Measurements from ENCODE around the gene NEDD8.

The NEDD8 gene

DNA sequence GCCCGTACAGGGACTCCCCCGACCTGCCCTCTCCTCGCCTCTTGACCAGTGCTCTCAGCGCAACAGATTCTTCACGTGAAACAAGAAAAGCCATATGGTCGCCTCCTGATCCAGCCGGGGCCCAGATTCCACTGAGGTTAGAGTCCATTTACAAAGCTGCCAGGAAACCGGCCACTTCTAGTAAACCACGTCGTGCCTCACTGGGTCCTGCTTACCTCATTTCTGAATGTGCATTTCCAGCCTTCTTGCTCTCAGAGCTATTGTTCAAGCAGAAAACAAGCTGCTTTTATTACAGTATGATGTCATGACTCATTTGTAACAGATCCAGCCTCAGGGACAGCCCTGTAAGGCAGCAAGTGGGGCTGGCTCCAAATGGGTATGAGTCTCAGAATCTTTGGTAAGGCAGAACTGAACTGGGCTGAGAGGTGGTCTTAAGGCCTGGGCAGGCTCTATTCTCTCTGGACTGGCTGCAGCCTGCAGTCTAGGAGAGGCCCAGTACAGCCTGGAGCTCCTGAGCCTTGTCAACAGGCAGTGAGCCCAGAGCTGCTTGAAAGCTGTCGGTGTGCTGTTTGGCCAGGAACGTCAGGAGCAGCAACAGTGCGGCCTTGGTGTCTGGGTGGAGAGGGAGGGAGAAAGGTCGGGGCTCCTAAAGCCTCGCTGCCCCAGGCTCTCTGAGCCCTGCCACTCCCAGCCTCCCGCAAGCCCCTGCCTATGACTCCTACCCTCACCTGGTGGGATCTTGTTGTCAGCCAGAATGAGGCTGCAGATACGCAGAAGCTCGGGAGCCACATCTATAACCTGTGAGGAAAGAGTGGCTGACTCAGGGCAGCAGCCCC lies 52.0 kb downstream of the NEDD8 start:
- peak; percentile 42 for DNase-seq (ENCODE audit: low spot score)

DNA sequence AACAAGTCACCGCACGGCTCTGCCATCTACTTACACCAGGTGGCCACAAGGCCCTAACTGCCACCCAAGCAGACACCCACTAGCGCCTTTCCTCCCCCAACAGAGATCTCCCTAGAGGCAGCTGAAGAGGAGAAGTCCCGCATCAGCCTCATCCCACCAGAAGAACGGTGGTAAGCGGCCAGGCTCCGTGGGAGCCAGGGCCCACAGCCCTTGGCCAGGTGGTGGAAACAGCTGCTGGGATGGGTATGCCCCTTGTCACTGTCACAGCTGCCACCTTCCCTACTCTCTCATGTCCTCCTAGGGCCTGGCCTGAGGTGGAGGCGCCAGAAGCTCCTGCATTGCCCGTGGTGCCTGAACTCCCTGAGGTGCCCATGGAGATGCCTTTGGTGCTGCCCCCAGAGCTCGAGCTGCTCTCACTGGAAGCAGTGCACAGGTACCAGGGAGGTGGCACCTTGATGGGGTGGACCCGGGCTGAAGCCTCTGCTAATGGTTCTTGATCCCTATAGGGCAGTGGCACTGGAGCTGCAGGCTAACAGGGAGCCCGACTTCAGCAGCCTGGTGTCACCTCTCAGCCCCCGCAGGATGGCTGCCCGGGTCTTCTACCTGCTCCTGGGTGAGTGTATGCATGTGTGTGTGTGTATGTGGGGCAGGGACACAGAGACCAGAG lies 52.7 kb downstream of the NEDD8 start:
- DNase-seq (ENCODE audit: low spot score): no peak

DNA sequence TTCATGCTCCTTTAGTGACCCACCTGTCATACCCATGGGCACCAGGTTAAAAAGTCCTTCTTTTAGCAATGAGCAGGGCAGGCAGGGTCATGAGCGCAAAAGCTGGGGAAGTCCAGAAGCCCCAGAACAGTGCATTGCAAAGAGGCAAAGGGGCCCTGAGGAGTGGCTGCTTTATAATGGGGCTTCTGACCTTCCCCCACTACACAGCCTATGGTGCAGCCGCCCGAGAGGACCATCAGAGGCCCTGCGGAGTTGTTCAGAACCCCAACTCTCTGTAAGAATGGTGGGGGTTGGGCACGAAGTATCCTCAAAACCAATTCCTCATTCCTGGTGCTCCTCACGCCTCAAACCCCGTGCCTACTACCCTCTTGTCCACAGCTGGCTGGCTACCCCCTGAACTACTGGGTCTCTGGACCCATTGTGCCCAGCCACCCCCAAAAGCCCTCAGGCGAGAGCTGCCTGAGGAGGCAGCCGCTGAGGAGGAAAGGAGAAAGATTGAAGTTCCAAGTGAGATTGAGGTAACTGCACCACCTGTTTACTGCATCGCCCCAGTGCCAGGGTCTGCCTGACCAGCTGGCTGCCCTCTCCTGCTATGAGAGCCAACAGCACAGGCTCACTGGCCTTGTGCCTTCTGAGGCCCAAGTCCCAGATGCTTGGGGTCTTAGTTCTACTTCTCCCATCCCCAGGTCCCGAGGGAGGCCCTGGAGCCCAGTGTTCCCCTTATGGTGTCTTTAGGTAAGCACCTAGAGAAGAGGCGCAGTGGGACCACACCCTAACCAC lies 53.6 kb downstream of the NEDD8 start:
- no peak for DNase-seq (ENCODE audit: low spot score)

DNA sequence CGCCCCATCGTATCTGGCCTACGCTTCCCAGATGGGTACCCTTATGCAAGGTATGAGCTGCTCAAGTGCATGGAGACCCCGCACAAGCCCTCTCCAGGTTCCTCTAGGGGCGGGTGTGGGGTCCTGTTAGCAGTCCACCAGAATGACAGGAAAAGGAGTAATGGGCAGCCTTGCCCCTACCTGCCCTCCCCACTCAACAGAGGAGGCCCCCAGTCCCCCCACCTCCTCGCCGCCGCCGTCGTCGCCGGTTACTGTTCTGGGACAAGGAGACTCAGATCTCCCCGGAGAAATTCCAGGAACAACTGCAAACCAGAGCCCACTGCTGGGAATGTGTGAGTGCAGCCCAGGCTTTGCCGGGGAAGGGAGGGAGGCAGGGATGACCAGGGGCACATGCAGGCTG lies 54.3 kb downstream of the NEDD8 start:
- no peak for DNase-seq (ENCODE audit: low spot score)

DNA sequence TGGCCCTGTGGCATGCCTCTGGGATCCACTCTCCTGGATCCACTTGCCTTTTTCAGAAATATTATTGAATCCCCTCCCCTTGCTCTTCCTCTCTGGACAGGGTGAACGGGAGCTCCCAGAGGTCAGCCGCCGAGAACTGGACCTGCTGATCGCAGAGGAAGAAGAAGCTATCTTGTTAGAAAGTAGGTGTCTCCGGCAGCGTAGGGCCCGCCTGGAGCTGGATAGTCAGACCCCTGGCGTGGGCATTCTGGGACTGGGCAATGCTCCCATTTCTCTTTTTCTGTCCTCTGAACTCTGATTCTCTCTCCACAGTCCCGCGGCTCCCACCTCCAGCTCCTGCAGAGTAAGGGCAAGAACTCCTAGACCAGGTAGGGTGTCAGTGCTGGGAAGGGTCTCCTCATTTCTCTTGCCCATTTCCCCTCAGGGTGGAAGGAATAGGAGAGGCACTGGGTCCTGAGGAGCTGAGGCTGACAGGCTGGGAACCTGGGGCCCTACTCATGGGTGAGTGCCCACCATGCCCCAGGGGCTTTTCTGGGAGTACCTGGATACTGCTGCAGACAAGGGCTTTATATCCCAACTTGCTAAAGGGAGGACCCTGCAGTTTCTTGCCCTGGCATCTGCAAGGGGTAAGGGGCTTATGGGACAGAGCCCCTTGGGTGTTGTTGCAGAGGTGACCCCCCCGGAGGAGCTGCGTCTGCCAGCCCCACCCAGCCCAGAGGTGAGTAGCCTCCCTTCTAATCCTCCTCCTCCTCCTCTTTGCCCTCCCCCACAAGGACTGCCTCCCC lies 54.9 kb downstream of the NEDD8 start:
- DNase-seq (ENCODE audit: low spot score): no peak

DNA sequence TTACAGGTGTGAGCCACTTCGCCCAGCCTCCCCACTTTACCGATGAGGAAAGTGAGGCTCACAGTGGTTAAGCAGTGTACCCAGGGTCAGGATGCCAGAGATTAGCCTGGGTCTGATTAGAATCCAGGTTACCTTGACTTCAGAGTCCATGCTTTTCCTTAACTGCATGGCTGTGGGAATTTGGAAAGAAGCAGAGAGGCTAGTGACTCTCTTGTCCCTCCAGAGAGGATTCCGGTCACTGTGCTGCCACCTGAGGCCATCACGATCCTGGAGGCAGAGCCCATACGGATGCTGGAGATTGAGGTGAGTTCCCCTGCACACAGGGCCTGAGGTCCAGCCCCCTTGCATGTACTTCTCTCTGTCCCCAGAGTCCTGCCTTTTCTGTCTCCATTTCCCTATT lies 55.6 kb downstream of the NEDD8 start:
- DNase-seq (ENCODE audit: low spot score): no peak

DNA sequence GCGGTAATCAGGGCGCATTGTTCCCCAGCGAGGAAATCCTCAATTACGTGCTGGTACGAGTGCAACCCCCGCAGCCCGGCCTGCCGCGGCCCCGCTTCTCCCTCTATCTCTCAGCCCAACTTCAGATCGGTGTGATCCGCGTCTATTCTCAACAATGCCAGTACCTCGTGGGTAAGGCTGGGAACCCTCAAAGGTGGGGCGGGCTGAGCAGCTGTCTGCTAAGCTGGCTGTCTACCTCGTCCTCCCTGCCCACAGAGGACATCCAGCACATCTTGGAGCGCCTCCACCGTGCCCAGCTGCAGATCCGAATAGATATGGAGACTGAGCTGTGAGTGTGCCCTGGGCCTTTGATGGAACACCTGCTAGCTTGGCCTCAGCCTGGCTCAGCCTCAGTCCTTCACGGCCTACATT lies 59.3 kb downstream of the NEDD8 start:
- DNase-seq (ENCODE audit: low spot score): no peak

DNA sequence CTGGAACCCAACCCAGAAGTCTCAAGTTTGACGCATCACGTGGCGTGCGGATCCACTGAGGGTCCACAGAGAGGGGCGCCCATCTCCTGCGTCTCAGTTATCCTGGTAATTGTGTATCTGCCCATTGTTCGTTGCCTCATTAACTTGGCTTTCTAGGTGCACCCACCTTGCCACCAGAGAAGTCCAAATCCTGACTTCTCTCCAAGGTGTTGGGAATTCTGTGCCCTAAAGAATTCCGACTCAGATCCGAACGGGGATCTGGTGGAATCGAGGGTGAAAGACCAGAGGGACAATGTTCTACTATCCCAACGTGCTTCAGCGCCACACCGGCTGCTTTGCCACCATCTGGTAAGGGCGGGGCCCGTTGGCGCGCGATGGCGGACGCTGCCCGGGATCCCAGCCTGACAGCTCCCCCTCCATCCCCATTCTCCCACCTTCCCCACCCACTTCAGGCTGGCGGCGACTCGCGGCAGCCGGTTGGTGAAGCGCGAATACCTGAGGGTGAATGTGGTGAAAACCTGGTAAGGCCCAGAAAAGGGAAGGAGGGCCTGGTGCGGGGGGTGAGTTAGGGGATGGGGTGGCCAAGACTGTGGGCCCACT lies 59.8 kb downstream of the NEDD8 start:
- no peak for DNase-seq (ENCODE audit: low spot score)

DNA sequence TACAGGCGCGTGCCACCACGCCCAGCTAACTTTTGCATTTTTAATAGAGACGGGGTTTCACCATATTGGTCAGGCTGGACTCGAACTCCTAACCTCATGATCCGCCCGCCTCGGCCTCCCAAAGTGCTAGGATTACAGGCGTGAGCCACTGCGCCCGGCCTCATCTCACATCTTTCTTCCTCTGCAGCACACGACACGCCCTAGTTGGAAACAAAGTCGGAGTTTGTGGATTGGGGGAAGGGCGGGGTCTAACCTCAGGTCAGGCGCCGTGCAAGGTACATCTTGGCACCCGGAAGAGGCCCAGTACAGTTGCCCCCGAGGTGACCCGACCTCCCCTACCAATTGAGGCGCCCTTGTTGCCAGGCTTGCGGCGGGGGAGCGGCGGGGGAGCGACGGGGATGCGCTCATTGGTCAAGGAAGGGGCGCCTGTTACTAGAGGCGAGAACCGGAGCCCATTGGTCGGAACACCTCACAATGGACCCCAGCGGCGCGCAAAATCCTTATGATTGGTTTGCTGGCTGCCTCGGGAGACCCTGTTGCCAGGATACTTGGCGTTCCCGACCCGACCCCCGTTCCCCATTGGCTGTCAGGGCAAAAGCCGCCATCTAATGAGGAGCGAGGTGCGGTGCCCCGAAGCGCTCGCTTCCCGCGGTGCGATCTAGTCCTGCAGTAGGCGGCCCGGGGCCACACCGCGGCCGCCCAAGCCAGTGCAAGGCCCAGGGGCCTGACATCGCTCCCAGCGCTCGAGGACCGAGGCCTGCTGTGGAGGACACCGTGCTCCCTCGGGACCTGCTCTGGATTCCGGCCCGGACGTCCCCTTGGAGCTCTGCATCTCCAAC lies 60.5 kb downstream of the NEDD8 start, which contains the start of gene REC8:
TSS of gene REC8 (plus strand) at position 659 of the 839 bp plus-strand sequence. CDS start 473 bp downstream, outside the sequence.
- DNase-seq (ENCODE audit: low spot score): no peak

DNA sequence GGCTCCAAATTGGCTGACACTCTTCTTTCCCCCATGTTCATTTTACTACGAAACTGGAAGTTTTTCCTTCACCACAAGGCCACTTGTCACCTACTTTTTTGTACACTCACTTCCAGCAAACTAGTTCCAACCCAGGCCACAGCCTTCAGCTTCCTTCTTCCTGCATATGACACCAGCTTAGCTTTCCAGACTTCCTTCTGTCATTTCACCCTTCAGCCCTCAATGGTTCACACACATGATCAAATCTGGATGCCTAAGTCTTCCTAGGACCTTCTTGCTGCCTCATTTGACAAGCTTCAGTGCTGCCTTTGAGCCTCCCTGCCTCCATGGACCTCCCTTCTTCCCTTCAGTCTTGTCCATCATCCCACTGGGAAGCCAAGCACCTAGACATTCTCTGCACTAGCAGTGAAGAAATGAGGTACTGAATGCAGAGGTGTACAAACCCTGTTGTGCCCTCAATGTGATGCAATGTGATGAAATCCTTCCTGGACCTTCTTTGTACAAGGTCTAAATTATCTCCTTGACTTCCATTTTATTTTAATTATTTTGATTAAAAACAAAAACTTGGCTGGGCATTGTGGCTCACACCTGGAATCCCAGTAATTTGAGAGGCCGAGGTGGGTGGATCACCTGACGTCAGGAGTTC lies 64.6 kb downstream of the NEDD8 start:
- no peak for DNase-seq (ENCODE audit: low spot score)

Data from RKO (cell line).